HG03103 (cell line): ENCODE measurements around the gene UCMA.
"Not testable (repeated sequence)": the region's sequence is repeated elsewhere in the genome, so short reads cannot be mapped to it uniquely, and the experiment has no call there.

Experiments used
- ATAC-seq: cut with Tn5 transposase; IDR thresholded peaks from one replicate; pipeline ENCODE4 v1.9.1; 2021; ENCODE audit warnings: low read depth; ENCODE audit not compliant: unreplicated experiment

Gene UCMA, protein sequence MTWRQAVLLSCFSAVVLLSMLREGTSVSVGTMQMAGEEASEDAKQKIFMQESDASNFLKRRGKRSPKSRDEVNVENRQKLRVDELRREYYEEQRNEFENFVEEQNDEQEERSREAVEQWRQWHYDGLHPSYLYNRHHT

DNA sequence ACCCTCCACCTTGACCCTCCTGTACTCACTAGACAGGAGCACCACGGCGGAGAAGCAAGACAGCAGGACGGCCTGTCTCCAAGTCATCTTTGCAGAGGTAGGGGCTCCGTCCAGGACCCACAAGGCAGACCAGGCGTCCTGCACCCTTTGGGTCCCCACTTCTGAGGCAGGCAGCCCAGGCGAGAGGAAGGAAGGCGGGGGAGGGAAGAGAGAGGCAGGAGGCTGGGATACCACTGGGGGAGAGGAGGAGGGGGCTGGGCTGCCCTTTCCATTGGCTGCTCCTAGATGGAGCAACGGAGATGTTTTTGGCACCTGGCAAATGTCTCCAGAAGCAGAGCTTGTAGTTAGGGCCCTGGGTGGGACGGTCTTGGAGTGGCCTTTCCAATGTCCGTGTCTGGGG, at the start of gene UCMA:
UCMA (minus strand) TSS at position 203 of the 400 bp plus-strand sequence; CDS start at position 87, 116 bp downstream.
- ATAC-seq: no peak

GRCh38 chr10:13282348-13282747, 48.2 kb upstream of the UCMA start:
- ATAC-seq: not testable (repeated sequence)

DNA sequence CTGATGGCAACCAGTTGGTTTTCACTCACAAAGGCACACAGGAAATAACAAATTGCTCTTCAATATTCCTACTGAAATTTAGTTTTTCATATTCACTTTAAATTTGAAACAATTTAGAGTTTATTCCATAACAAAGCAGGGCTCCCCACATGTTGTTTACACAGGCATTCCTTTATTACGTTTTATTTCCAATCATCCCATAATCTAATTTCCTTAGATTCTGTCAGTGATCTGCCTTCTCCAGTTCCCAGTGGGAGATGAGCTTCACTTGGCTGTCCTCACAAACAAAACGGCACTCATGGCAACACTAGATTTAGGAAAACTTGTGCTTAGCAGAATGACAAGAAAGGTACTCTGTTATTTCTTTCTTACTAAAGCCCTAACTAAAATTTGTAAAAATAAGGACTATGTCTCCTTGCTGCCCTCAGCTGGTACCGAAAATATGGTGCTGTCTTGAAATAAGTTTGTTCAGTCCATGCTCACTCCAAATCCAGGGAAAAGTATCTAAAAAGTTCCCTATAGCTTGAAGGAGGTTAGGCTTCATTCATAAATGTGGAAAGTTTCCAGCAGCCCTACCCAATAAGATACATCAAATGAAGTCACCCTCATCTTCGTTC, 42.7 kb upstream of the UCMA start:
- no peak for ATAC-seq

GRCh38 chr10:13276146-13276545, 42.0 kb upstream of the UCMA start:
- ATAC-seq: not testable (repeated sequence)

GRCh38 chr10:13272164-13272571, 38.0 kb upstream of the UCMA start:
- ATAC-seq: no peak

GRCh38 chr10:13271552-13272163, 37.5 kb upstream of the UCMA start:
- peak; percentile 65 for ATAC-seq

- no peak for ATAC-seq
These were observed 36.8 kb upstream of the UCMA start for GRCh38 chr10:13270877-13271551.

- no peak for ATAC-seq
These were observed 34.7 kb upstream of the UCMA start for GRCh38 chr10:13268841-13269240.

GRCh38 chr10:13268310-13268709, 34.1 kb upstream of the UCMA start:
- ATAC-seq: no peak

- no peak for ATAC-seq
These were observed 29.4 kb upstream of the UCMA start for GRCh38 chr10:13263591-13263990.

DNA sequence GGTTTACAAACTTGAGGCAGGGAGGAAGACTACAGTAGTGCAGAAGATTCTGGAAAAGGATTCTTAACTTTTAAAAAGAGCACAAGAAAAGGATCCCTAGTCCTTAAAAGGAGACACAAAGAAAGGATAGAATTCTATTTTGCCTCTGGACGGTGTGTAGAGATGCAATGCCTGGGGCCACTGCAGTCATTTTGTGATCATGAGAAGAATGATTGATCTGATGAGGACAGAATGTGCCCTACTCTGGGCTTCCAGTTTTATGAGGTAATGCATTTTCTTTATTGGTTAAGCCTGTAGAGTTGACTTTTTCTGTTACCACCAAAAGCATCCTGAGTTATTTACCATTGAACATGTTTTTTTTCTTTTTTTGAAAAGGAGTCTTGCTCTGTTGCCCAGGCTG, 28.3 kb upstream of the UCMA start:
- no peak for ATAC-seq

- no peak for ATAC-seq
These were observed 23.5 kb upstream of the UCMA start for GRCh38 chr10:13257621-13258140.

DNA sequence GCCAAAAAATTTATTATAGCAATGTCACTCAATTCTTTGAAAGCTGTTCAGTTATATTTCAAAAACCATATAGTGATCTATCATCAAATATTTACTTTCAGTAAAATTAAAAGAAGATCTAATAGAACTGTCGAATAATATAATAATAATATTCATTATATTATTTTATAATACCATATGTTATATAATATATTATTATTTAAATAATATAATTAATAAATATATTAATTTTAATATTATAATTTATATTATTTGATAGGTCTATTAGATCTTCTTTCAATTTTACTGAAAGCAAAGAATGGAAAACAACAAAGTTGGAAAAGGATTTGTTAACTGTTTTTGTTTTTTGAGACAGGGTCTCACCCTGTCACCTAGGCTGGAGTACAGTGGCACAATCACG, 22.5 kb upstream of the UCMA start:
- no peak for ATAC-seq

GRCh38 chr10:13253726-13254125, 19.6 kb upstream of the UCMA start:
- no peak for ATAC-seq

- ATAC-seq: no peak
These were observed 13.6 kb upstream of the UCMA start for GRCh38 chr10:13247784-13248183.

- ATAC-seq: no peak
These were observed 13.1 kb upstream of the UCMA start for GRCh38 chr10:13247246-13247645.

GRCh38 chr10:13242260-13242659, 8.1 kb upstream of the UCMA start:
- ATAC-seq: not testable (repeated sequence)

GRCh38 chr10:13241613-13242012, 7.4 kb upstream of the UCMA start:
- ATAC-seq: no peak

GRCh38 chr10:13239923-13240322, 5.7 kb upstream of the UCMA start:
- ATAC-seq: no peak

- ATAC-seq: no peak
These were observed 4.3 kb upstream of the UCMA start for GRCh38 chr10:13238271-13239077.

GRCh38 chr10:13236638-13237037, 2.5 kb upstream of the UCMA start:
- ATAC-seq: no peak
